Erythroblast (primary cell): Measurements from ENCODE around the gene LRMDA.

Experiments used
- GATA1 ChIP-seq: IDR thresholded peaks from 2 replicates; pipeline ENCODE4 v1.6.1; 2011; ENCODE audit warnings: low read depth, mild to moderate bottlenecking, control low read depth, low read length, moderate library complexity
- POLR2A ChIP-seq: IDR thresholded peaks from 2 replicates; pipeline ENCODE4 v1.6.1; 2011; ENCODE audit warnings: mild to moderate bottlenecking, low read length

DNA sequence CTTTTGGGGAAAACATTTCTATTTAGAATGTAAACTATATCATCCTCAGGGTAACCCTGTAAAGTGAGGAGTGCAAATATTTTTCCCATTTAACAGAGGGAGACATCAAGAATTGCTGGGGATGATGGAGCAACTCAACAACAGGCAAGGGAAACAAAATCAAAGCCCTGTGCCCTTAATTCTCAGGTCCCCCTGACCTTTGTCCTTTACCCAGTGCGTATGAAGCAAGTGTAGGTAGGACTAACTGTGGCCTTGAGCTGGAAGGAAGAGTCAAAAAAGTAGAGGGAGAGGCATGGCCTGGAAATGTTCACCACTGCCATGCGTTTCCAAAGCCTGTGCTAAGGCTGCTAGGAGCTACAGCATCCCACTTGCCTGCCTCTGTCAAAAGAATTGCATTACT lies 896.9 kb downstream of the LRMDA start:
- TF ChIP-seq POLR2A: no peak
- no peak for TF ChIP-seq GATA1
